Measurements from ENCODE around the gene KCND3.
A peak's percentile ranks its signal among the peaks of the same experiment; 100 is the strongest.

The KCND3 gene

DNA sequence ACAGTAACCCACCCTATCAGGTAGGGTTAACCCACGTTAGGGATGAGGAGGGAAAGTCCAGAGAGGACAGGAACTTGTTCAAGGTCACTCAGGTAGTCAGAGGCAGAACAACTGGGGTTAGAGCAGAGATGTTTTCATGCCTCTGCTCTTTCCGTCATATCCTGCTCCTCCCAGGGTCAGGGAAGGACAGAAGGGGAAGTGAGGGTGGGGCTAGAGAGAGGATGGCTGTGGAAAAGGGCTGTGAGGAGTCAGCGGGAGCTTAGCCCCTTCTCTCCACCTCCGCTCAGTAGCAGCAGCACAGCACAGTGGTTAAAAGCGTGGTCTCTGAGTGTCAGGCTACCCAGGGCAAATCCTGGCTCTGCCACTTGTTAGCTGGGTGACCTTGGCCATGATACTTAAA is 197.2 kb downstream of the KCND3 start:
- H3K4me3 ChIP-seq (ENCODE audit: low read depth, low read length): no peak overlapping the region
- no peak for DNase-seq (ENCODE audit: low read depth)
- TF ChIP-seq MAX (IDR thresholded peaks at IDR 0.05; ENCODE audit: low read depth, low read length): no peak
- TF ChIP-seq MYC (IDR thresholded peaks at IDR 0.05; ENCODE audit: low read depth, low read length): no peak
- TF ChIP-seq CTCF (IDR thresholded peaks at IDR 0.05; ENCODE audit: low read depth, low read length): no peak
- TF ChIP-seq POLR2A (IDR thresholded peaks at IDR 0.05; ENCODE audit: extremely low read depth, insufficient read length): no peak

DNA sequence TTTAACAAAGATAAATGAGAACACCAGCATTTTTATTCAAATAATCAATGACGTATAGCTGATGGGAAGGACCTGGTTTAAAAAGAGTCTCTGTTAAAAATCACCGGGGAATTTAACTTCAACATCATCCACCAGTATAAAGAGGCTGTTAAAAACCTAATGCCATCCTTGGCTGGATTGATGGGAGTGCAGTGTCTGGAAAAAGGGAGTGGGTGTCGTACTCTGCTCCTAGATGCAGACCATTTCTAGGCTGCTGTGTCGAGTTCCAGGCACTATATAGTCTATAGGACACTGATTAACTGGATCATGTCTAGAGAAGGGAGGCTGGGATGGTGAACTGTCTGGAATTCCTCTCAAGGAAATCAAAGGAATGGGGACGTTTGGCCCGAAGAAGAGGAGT is 197.7 kb downstream of the KCND3 start:
- TF ChIP-seq POLR2A (IDR thresholded peaks at IDR 0.05; ENCODE audit: extremely low read depth, insufficient read length) (no peak), CTCF (IDR thresholded peaks at IDR 0.05; ENCODE audit: low read depth, low read length) (no peak)
- H3K4me3 ChIP-seq (ENCODE audit: low read depth, low read length): no peak overlapping the region
- no peak for DNase-seq (ENCODE audit: low read depth)

GRCh38 chr1:111789666-111790316 is 199.7 kb downstream of the KCND3 start:
- DNase-seq (ENCODE audit: low read depth): peak; percentile 90
- no peak overlapping the region for H3K4me3 ChIP-seq (ENCODE audit: low read depth, low read length)
- no peak for TF ChIP-seq MYC (IDR thresholded peaks at IDR 0.05; ENCODE audit: low read depth, low read length)
- TF ChIP-seq MAX (IDR thresholded peaks at IDR 0.05; ENCODE audit: low read depth, low read length): no peak
- TF ChIP-seq POLR2A (IDR thresholded peaks at IDR 0.05; ENCODE audit: extremely low read depth, insufficient read length): no peak
- no peak for TF ChIP-seq CTCF (IDR thresholded peaks at IDR 0.05; ENCODE audit: low read depth, low read length)

GRCh38 chr1:111789142-111789541 is 200.3 kb downstream of the KCND3 start:
- peak; percentile 21 for DNase-seq (ENCODE audit: low read depth)
- TF ChIP-seq CTCF (IDR thresholded peaks at IDR 0.05; ENCODE audit: low read depth, low read length) (no peak), MAX (IDR thresholded peaks at IDR 0.05; ENCODE audit: low read depth, low read length) (no peak), POLR2A (IDR thresholded peaks at IDR 0.05; ENCODE audit: extremely low read depth, insufficient read length) (no peak), MYC (IDR thresholded peaks at IDR 0.05; ENCODE audit: low read depth, low read length) (no peak)
- H3K4me3 ChIP-seq (ENCODE audit: low read depth, low read length): no peak overlapping the region

DNA sequence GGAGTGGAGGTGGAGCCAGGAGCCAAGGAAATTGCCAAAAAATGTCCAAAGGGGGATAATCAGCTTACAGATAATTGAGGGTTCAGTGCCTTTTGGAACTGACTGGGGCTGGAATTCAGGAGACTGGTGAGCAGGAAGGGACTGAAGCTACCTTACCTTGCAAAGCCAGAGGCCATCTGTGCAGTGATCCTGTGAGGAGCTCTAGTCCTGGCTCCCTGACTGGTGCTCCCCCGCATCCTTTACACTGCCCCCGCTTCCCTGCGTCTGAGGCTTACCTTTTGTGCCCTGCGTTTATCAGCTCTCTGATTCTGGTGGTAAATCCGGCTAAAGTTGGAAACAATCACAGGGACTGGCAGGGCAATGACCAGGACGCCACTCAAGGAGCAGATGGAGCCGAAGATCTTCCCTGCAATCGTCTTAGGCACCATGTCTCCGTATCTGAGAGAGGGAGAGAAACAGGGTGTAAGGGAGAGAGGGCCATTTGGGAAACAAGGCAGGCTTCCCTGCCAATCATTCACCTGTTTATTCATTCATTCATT is 202.7 kb downstream of the KCND3 start:
- no peak for DNase-seq (ENCODE audit: low read depth)
- no peak for TF ChIP-seq MYC (IDR thresholded peaks at IDR 0.05; ENCODE audit: low read depth, low read length)
- TF ChIP-seq POLR2A (IDR thresholded peaks at IDR 0.05; ENCODE audit: extremely low read depth, insufficient read length): no peak
- TF ChIP-seq MAX (IDR thresholded peaks at IDR 0.05; ENCODE audit: low read depth, low read length): no peak
- H3K4me3 ChIP-seq (ENCODE audit: low read depth, low read length): no peak overlapping the region

DNA sequence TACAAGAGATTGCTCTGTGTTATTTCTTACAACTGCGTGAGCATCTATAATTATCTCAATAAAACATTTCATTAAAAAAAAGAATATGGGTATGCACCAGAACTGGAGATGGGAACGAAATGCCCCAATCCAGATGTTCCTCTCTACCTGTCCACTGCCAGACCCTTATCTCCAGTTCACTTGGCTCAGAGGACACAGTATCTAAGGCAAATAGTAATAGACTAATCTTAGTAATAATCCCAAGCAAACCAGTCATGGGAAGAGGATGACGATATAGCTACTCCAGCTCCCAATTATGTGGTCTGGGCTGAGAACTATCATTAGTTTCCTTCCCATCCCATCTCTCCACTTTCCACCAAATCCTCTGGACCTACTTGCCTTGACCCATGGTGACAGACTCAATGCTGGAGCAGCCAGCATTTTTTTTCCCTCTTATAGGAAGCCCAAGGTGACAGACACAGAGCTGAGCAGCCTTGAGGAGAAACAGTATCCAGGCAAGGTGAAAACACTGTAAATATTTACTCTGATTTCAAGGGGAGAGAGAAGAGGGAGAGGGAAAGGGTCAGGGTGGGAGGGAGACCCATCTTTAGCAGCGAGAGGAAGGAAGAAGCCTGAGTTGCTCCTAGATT is 205.1 kb downstream of the KCND3 start:
- TF ChIP-seq POLR2A (IDR thresholded peaks at IDR 0.05; ENCODE audit: extremely low read depth, insufficient read length): no peak
- no peak for TF ChIP-seq MAX (IDR thresholded peaks at IDR 0.05; ENCODE audit: low read depth, low read length)
- no peak for TF ChIP-seq MYC (IDR thresholded peaks at IDR 0.05; ENCODE audit: low read depth, low read length)
- no peak for TF ChIP-seq CTCF (IDR thresholded peaks at IDR 0.05; ENCODE audit: low read depth, low read length)
- no peak overlapping the region for H3K4me3 ChIP-seq (ENCODE audit: low read depth, low read length)

More for the DNA sequence above, 205.1 kb downstream of the KCND3 start:
- DNase-seq (ENCODE audit: low read depth): no peak

Measured in NB4 (cell line).